GM21529 (cell line): ENCODE measurements around the gene FHL5.
"Not testable (repeated sequence)": the region's sequence is repeated elsewhere in the genome, so short reads cannot be mapped to it uniquely, and the experiment has no call there.

Experiments
- ATAC-seq: cut with Tn5 transposase; IDR thresholded peaks from one replicate; pipeline ENCODE4 v1.9.1; 2021; ENCODE audit not compliant: unreplicated experiment

Gene FHL5

GRCh38 chr6:96610019-96610418 lies 47.1 kb downstream of the FHL5 start:
- ATAC-seq, result peak; percentile 52

GRCh38 chr6:96611342-96611991 lies 48.5 kb downstream of the FHL5 start:
- ATAC-seq, result peak; percentile 83

GRCh38 chr6:96613291-96613999 lies 50.5 kb downstream of the FHL5 start:
- ATAC-seq, result no peak

GRCh38 chr6:96620851-96621250 lies 57.9 kb downstream of the FHL5 start:
- no peak for ATAC-seq

- ATAC-seq, result no peak
These were observed 59.1 kb downstream of the FHL5 start for GRCh38 chr6:96621983-96622382.

- peak; percentile 33 for ATAC-seq
These were observed 62.0 kb downstream of the FHL5 start for GRCh38 chr6:96624957-96625356.

- ATAC-seq, result peak; percentile 96
These were observed 63.9 kb downstream of the FHL5 start for GRCh38 chr6:96626759-96627364.

GRCh38 chr6:96631248-96631647 lies 68.3 kb downstream of the FHL5 start:
- ATAC-seq, result no peak

GRCh38 chr6:96637979-96638378 lies 75.1 kb downstream of the FHL5 start:
- not testable (repeated sequence) for ATAC-seq

- ATAC-seq, result no peak
These were observed 82.2 kb downstream of the FHL5 start for GRCh38 chr6:96645106-96645505.

GRCh38 chr6:96649926-96650325 lies 87.0 kb downstream of the FHL5 start:
- peak; percentile 86 for ATAC-seq

- ATAC-seq, result peak; percentile 50
These were observed 88.9 kb downstream of the FHL5 start for GRCh38 chr6:96651816-96652215.

- no peak for ATAC-seq
These were observed 89.6 kb downstream of the FHL5 start for GRCh38 chr6:96652552-96652951.

GRCh38 chr6:96653181-96653580 lies 90.3 kb downstream of the FHL5 start:
- ATAC-seq, result no peak

GRCh38 chr6:96656567-96656966 lies 93.6 kb downstream of the FHL5 start:
- ATAC-seq, result no peak

GRCh38 chr6:96657344-96657743 lies 94.4 kb downstream of the FHL5 start:
- ATAC-seq, result no peak

- no peak for ATAC-seq
These were observed 96.3 kb downstream of the FHL5 start for GRCh38 chr6:96659084-96659845.
